Neural progenitor cell (in vitro differentiated cells): Measurements from ENCODE around the gene LGALS12. TPM values are rescaled to one million over a fixed set of nuclear protein-coding genes. Genes with fewer than 3 reads are reported as not detected.

Experiments
- DNase-seq: peaks from one replicate; pipeline ENCODE4 v3.0.0-alpha.2; 2016; ENCODE audit warnings: low spot score
- H2AFZ ChIP-seq: fragments of 200-600 bp; sonication (generic); replicated peaks from 2 replicates; pipeline ENCODE4 v1.6.1; 2016; ENCODE audit warnings: antibody characterized with exemption
- H3F3A ChIP-seq: fragments of 200-600 bp; sonication (generic); 2 replicates; pipeline ENCODE4 v1.6.1; 2016; ENCODE audit warnings: antibody characterized with exemption, low read depth
- H3K27ac ChIP-seq: fragments of 200-600 bp; sonication (generic); 2 replicates; pipeline ENCODE4 v1.5.1; 2016; ENCODE audit warnings: mild to moderate bottlenecking
- H3K27me3 ChIP-seq: fragments of 200-600 bp; sonication (generic); 2 replicates; pipeline ENCODE4 v1.6.1; 2016; ENCODE audit warnings: mild to moderate bottlenecking, moderate library complexity
- H3K36me3 ChIP-seq: fragments of 200-600 bp; sonication (generic); 2 replicates; pipeline ENCODE4 v1.5.1; 2016
- H3K4me1 ChIP-seq: fragments of 200-600 bp; sonication (generic); 2 replicates; pipeline ENCODE4 v1.6.1; 2016; ENCODE audit warnings: mixed run types
- H3K4me2 ChIP-seq: fragments of 200-600 bp; sonication (generic); 2 replicates; pipeline ENCODE4 v1.6.1; 2016
- H3K4me3 ChIP-seq: fragments of 200-600 bp; sonication (generic); 2 replicates; pipeline ENCODE4 v1.5.1; 2016
- H3K79me2 ChIP-seq: fragments of 200-600 bp; sonication (generic); 2 replicates; pipeline ENCODE4 v1.6.1; 2016; ENCODE audit warnings: low read depth
- H3K9ac ChIP-seq: fragments of 200-600 bp; sonication (generic); 2 replicates; pipeline ENCODE4 v1.6.1; 2016
- H3K9me3 ChIP-seq: fragments of 200-600 bp; sonication (generic); 2 replicates; pipeline ENCODE4 v1.5.1; 2016; ENCODE audit warnings: low read depth
- H4K20me1 ChIP-seq: fragments of 200-600 bp; sonication (generic); 2 replicates; pipeline ENCODE4 v1.6.1; 2016; ENCODE audit warnings: low read depth
- H3K27ac Mint-ChIP-seq: 3 replicates; pipeline ENCODE4 v1.8.0; 2021; ENCODE audit warnings: mixed read lengths
- H3K27me3 Mint-ChIP-seq: 2 replicates; pipeline ENCODE4 v1.8.0; 2022; ENCODE audit warnings: low read depth, mild to moderate bottlenecking, inconsistent platforms, moderate library complexity, mixed read lengths; ENCODE audit not compliant: insufficient read depth
- H3K36me3 Mint-ChIP-seq: 3 replicates; pipeline ENCODE4 v1.8.0; 2021; ENCODE audit warnings: mixed read lengths
- H3K4me1 Mint-ChIP-seq: 3 replicates; pipeline ENCODE4 v1.8.0; 2021; ENCODE audit warnings: mixed read lengths
- H3K4me3 Mint-ChIP-seq: 3 replicates; pipeline ENCODE4 v1.8.0; 2021; ENCODE audit warnings: mild to moderate bottlenecking, moderate library complexity, mixed read lengths
- H3K9me3 Mint-ChIP-seq: 3 replicates; pipeline ENCODE4 v1.8.0; 2020; ENCODE audit warnings: mixed read lengths
- CTCF ChIP-seq: fragments of 200-600 bp; sonication (generic); IDR thresholded peaks from 2 replicates; pipeline ENCODE4 v1.5.1; 2017; ENCODE audit warnings: antibody characterized with exemption, mild to moderate bottlenecking
- EZH2 ChIP-seq: fragments of 200-600 bp; sonication (generic); IDR thresholded peaks from 2 replicates; pipeline ENCODE4 v1.6.1; 2017; ENCODE audit warnings: antibody characterized with exemption, mild to moderate bottlenecking, moderate library complexity
- EZH2phosphoT487 ChIP-seq: fragments of 200-600 bp; sonication (generic); IDR thresholded peaks from 2 replicates; pipeline ENCODE4 v1.6.1; 2017; ENCODE audit warnings: antibody characterized with exemption
- total RNA-seq: library from RNA; depleted of rRNA; stranded (reverse); fragments of >200 nt; gene quantifications from 2 replicates; pipeline ENCODE4 v1.2.3, GENCODE V29; 2015; ENCODE audit warnings: low replicate concordance

The LGALS12 gene
- total RNA-seq, 1 donor from 2014 or later = not detected

- H3K79me2 ChIP-seq = no peaks in the 10 kb centered on the region
- H3K9ac ChIP-seq = no peak overlapping the region
- no peaks in the 10 kb centered on the region for H3K9me3 ChIP-seq
- H3F3A ChIP-seq = no peaks in the 10 kb centered on the region
- peak overlapping the region; percentile 50 for H3K27ac Mint-ChIP-seq
- H2AFZ ChIP-seq = no peak overlapping the region
- DNase-seq = no peak
- peaks cover 10% of the 10 kb centered on the region for H3K27me3 Mint-ChIP-seq
- H3K4me1 Mint-ChIP-seq = peaks cover 24% of the 10 kb centered on the region
- no peak for TF ChIP-seq EZH2
- TF ChIP-seq EZH2phosphoT487 = no peak
- no peak for TF ChIP-seq CTCF
- H3K4me2 ChIP-seq = no peak overlapping the region
- H3K4me3 ChIP-seq = no peak overlapping the region
- no peaks in the 10 kb centered on the region for H3K27me3 ChIP-seq
- H3K36me3 Mint-ChIP-seq = no peaks in the 10 kb centered on the region
- no peaks in the 10 kb centered on the region for H3K9me3 Mint-ChIP-seq
- no peaks in the 10 kb centered on the region for H3K4me1 ChIP-seq
- no peaks in the 10 kb centered on the region for H4K20me1 ChIP-seq
- H3K4me3 Mint-ChIP-seq = no peak overlapping the region
- no peak overlapping the region for H3K27ac ChIP-seq
- H3K36me3 ChIP-seq = no peaks in the 10 kb centered on the region
Observed at GRCh38 chr11:63564784-63565350, 59.0 kb downstream of the LGALS12 start.

Other genes starting within 250 kb of the LGALS12 start
- gene SLC22A9, start 136.3 kb upstream of the LGALS12 start, total RNA-seq = not detected in 2 replicates
- gene PLAAT5, start 14.9 kb upstream of the LGALS12 start, total RNA-seq = 0.77 TPM in 1 of 2 replicates, not detected in the other
- gene PLAAT4, start 30.7 kb downstream of the LGALS12 start, total RNA-seq = not detected in 2 replicates
- gene PLAAT2, start 57.3 kb downstream of the LGALS12 start, total RNA-seq = not detected in 2 replicates
- 4.6 and 8.0 TPM in 2 replicates for gene PLAAT3, start 108.3 kb downstream of the LGALS12 start, total RNA-seq
- gene ATL3, start 165.3 kb downstream of the LGALS12 start, total RNA-seq = 18.5 and 19.5 TPM in 2 replicates
- 279 and 281 TPM in 2 replicates for gene RTN3, start 175.4 kb downstream of the LGALS12 start, total RNA-seq